Mesenteric fat pad (tissue), 1 donor: Measurements from ENCODE around the gene GRK3. TPM values are rescaled to one million over a fixed set of nuclear protein-coding genes. Genes with fewer than 3 reads are reported as not detected.

Source experiments
- DNase-seq: peaks from one replicate; pipeline ENCODE4 v3.0.0-alpha.2; 2020; ENCODE audit warnings: low spot score
- total RNA-seq: library from RNA; stranded (reverse); fragmentation: NEBNext Ultra II Directional; extraction: Animal tissue kit (Norgen Biotek cat#: 25700); gene quantifications from one replicate; pipeline ENCODE4 v1.2.1, GENCODE V29; 2021
- donor health status: DM: yes; HTN: yes; CAD: no.

The GRK3 gene
- total RNA-seq, 1 donor from 2014 or later: 53.4 TPM

DNA sequence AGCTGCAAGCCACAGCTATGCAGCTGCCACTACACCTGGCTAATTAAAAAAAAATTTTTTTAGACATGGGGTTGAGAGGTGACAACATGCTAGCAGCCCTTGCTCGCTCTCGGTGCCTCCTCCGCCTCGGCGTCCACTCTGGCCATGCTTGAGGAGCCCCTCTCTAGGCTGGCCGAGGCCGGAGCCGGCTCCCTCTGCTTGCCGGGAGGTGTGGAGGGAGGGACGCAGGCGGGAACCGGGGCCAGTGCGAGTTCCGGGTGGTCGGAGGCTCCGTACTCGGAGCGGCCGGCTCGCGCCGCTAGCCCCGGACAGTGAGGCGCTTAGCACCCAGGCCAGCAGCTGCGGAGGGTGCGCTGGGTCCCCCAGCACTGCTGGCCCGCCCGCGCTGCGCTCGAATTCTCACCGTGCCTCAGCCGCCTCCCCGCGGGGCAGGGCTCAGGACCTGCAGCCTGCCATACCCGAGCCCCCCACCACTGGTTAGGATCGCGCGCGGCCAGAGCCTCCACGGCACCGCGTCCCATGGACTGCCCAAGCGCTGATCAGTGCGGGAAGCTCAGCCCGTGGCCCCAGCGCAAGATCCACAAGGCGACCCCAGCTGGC lies 188.2 kb downstream of the GRK3 start:
- DNase-seq: no peak

DNA sequence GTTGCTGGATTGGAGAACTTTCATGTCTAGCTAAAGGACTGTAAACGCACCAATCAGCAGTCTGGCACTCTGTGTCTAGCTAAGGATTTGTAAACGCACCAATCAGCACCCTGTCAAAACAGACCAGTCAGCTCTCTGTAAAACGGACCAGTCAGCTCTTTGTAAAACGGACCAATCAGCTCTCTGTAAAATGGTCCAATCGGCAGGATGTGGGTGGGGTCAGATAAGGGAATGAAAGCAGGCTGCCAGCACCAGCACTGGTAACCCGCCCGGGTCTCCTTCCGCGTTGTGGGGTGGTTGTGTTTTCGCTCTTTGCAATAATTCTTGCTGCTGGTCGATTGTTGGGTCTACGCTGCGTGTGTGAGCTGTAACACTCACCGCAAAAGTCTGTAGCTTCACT lies 188.8 kb downstream of the GRK3 start:
- no peak for DNase-seq

DNA sequence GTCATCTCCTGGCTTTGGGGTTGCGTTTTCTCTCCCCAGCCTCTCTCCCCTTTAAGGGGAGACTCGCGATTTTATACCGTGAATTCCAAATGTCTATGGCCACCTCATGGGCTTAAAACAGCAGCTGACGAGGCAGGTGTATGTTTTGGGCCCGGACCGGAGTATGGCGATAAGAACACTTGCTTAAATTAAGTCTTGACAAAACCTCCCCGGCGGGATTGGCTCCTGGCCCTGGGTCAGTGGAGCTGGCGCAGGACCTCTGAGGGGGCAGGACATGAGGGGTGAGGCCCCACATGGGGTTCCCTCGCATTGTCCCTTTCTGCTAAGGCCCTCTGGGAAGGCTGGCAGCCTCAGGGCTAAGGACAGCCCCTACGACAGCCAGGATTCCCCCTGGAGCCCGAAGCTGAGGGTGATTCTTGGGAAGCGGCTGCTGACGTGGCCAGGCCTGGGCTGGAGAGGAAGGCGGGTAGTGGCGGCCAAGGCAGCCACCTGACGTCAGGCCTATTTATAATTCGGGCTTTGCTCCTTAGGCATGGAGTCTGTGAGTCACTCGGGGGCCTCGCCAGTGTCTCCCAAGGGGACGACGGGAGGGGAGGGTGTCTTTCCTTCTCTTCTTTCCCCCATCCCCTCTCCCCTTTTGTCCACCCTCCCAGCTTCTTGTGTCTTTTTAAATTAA lies 190.2 kb downstream of the GRK3 start:
- DNase-seq: no peak

DNA sequence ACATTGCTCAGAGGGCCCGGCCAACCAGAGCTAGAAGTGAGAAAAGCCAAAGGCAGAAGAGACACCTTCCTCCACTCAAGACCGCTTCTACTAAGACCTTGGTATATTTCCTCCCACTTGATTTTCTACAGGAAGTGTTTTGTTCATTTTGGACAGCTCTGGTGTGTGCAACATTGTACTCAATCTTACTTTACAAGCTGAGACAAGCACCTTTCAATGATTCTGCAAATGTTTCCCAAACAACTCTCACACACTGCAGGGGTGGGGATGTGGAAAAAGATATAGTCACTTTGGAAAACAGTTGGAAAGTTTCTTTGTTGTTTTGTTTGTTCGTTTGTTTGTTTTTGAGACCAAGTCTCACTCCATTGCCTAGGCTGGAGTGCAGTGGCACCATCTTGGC lies 193.2 kb downstream of the GRK3 start:
- no peak for DNase-seq

DNA sequence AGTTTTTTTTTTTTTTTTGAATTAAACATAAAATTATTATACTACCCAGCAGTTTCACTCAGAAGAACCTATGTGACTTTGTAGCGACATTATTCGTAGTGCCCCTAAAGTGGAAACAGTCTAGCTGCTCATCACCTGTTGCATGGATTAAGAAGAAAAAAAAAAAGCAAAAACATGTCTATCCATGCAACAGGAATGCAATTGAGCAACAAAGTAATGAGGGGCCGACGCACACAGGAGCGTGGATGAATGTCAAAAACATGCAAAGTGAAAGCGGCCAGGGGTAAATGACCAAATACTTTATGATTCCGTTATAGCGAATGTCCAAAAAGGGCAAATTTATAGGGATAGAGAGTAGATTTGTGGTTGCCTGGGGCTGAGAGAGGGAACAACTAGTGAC lies 193.8 kb downstream of the GRK3 start:
- no peak for DNase-seq

DNA sequence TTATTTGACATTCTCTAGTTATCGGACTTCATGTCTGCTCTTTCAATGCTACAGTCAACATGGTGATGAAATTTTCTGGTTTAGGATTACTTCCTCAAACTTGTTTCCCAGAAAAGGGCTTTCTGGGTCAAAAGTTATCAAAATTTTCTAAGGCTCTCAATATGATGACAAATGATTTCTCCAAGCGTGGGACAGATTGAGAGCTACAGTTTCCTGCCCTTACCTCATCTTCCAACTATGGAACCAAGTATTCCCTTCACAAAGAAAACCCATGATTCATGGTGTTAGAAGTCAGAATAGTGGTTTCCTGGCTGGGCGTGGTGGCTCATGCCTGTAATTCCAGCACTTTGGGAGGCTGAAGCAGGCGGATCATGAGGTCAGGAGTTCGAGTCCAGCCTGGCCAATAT lies 195.4 kb downstream of the GRK3 start:
- no peak for DNase-seq

DNA sequence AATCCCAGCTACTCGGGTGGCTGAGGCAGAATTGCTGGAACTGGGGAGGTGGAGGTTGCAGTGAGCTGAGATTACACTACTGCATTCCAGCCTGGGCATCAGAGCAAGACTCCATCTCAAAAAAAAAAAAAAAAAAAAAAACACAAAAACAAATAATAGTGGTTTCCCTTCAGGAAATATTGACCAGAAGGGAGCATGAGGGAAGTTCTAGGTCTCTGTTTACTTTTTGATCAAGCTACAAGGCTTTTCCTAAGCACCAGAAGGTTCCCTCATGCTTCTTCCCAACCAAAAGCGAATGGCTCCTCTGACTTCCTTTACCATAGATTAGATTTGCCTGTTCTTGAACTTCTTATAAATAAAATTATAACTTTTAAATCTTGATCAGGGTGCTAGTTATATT lies 195.8 kb downstream of the GRK3 start:
- DNase-seq: no peak

DNA sequence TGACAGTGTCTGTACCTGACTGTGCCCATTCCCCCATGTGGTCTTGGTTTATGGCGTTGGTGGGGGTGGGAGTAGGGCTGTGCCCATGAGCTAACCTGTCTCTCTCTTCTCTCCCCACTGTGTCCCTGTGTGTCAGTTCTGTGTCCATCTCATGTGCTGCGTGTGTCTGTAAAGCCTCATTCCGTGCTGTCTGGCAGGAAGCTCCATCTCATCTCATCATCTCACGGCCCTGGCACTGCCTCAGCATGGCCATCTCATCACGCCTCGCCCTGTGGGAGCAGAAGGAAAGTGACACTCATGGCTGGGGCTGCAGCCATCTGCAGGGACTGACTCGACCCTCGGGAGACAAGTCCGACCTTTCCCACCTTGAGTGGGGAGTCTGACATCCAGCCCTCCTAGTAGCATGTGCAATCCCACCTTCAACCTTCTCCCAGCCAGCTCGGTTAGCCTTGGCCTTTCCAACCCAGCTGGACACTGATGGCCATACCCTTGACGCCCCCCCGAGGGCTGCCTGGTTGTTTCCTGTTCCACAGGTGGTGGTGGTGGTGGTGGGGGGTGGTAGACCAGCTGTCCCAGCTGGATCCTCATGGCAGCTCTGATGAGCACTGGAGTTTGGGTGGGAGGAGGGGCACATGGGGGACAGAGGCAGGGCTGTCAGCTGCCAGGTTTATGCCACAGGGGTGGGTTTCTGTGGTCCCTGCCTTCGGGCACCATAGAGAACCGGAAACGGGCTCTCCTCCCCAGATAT lies 196.5 kb downstream of the GRK3 start:
- no peak for DNase-seq

DNA sequence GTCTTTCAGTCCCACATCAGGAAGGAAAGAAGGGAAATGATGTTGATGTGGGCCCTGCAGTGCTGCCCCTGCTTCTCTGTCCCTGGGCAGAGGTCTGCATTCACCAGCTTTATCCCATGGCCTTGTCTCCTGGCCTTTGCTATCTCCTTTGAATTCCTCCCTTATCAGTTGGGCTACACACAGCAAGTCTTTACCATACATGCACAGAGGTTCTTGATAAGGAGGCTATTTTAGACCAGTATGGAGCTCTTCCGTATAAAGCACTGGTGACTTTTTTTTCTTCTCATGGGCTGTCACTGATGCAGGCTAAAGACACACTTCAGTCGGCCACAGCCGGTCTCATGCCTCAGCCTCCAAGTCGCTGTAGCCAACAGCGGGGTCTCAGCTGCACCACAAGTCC lies 197.7 kb downstream of the GRK3 start:
- no peak for DNase-seq

DNA sequence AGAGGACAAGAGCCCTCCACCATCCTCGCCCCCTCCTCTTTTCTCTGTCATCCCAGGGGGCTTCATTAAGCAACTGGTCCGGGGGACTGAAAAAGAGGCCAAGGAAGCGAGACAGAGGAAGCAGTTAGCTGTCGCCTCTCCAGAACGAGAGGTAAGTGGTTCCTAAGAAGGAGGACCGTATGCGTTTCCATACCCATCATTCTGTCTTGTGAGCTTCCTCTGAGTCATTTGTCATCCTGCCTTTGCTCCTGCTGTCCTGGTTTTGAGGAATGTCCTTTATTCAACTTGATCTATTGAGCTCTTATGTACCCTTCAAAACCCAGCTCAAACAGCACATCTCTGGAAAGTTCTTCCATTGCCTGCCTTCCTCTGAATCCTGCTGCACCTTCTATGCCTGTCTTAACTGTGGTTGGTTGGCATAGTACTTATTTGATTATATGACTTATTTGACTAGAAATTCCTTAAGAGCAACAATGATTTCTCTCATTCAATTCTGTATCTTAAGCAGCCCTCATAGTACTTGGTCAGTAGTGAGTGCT lies 198.8 kb downstream of the GRK3 start:
- DNase-seq: no peak

DNA sequence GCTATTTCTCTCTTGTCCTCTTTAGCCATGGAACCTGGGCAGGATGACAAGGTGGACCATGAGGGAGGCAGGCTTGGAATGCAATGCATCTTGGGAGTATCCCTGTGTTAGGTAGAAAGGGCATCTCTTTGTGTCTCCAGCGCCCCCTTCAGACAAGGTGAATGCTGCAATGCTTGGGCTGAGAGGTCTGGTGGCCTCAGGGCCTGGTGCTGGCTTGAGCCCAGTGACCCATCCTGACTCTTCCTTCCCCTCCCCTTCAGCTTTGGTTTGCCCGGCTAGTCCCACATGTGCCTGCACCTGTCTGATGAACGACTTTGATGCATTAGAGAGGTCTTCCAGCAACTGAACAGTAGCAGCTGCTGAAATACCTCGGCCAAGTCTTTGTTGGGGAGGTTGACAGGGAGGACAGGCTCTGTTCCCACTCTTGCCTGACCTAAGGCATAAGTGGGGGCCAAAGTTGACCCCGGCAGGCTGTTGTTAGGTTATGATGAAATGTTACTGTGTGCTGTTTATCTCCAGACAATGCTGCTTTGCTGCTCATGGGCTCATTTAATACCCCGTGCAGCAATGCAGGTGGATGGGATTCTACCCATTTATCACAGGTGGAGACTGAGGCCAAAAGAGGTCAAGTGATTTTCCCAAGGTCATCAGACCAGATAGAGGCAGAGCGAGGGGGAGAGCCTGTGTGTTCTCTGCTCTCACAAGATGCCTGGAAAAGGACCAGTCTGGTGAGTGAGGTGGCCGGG lies 200.0 kb downstream of the GRK3 start:
- DNase-seq: no peak

DNA sequence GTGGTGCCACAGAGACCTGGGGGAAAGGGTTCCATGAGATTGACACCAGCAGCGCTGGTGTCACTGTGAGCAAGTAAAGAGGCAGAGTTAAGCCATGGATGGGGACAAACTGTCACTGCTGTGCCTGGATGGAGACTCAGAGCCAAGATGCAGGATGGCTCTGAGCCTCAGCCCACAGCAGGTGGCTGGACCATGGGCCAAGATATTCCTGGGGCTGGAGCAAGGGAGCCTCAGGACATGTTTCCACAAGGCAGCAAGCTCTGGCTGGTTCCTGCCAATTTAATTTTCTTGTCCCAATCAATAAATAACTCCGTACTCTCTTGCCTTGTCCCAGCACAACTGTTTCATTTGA lies 200.5 kb downstream of the GRK3 start:
- no peak for DNase-seq

DNA sequence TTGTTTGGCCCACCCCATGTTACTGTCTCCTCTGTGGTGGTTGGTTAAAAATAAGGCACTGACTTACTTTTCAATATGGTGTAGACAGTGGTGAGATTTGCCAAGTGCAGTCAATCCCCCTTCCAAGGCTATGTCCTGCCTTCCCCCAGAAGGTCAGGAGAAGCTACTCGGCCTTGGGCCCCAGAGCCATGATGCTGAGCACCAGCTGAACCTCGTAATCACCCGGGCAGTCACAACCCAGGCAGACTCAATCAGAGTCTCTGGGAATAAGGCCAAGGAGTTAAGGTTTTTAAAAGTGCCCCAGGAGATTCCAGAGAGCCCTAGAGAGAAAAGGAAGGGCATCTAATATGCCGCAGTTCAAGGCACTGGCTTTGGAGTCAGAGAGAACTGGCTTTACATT lies 201.3 kb downstream of the GRK3 start:
- DNase-seq: no peak

DNA sequence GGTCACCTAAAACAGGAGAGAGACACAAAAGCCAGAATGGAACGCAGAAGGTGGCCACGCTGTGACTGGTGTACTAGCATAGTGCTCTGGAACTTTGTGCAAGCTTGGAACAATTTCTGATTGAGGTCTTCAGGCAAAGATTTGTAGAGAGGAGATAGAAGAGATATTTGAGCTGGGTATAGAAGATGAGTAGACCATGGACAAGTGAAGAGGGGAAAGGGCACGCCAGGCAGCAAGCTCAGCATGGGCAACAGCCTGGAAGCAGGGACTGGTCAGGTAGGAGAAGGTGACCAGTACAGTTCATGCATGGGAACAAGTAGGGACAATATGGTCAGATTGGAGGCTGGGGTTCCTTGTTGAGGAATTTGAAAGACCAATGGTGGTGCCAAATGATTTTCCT lies 201.9 kb downstream of the GRK3 start:
- no peak for DNase-seq

DNA sequence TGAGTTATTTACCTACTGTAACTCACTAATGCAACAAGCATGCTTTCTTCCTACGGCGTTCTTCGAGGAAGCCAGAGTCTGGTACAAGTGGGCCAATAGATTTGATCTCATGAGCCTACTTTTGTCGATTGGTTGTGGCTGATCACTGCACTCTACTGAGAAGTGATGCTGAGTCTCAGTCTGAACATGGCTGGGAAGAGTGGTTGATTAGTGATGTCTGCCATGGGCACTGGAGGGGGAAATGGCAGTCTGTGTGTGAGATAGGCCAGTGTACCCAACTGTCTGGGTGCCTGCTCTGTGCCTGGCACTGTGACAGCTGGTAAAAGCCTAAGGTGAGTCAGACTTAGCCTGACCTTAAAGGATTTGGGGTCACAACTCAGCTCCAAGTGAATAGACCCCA lies 205.9 kb downstream of the GRK3 start:
- DNase-seq: no peak

DNA sequence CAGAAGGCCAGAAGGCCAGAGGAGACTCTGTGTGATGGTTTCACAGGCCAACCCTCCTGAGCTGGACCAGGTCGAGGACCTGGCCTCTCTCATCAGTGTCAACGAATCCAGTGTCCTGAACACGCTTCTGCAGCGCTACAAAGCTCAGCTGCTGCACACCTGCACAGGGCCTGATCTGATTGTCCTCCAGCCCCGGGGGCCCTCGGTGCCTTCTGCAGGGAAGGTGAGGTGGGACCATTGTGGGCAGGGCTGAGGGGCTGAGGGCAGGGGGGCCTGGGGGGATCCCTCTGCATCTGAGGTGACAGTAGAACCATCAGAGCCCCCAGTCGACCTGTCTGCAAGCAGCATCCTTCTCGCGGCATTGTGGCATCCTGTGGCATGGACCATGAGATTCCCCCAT lies 207.8 kb downstream of the GRK3 start:
- no peak for DNase-seq

DNA sequence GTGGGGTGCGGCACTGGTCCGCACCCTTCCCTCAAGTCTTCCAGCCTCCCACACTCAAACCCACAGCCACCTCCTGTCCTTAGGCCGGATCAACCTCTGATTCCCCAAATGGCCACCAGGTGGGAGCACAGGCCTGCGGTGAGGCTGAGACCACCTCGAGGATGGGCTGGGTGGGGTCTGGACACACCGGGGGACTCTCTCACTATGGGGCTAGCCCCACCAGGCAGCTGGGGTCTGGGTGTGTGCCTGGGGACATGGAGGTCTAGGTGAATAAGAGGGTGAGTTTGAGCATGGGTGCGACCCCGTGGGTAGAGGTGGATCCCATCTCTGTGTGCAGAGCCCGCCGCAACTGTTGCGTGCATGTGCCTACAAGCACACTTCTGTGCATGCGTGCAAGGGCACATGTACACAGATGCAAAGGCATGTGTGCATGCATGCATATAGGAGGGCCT lies 210.1 kb downstream of the GRK3 start:
- DNase-seq: no peak

DNA sequence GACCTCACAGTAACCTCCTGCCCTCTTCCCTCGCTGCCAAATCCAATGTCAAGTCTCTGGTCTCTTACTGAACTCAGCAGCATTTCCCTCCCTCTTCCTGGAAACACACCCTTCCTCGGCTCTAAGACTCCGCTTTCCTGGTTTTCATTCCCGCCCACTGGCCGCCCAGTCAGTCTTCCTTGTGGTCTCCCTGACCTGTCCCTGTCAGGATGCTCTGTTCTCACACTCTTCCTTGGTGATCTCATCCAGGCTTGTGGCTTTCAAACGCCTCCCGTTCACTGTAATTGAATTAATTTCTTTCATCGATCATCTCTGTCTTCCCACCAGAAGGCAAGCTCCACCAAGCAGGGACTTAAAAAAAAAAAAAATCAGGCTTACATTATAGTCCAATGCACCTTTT lies 211.1 kb downstream of the GRK3 start:
- DNase-seq: no peak

DNA sequence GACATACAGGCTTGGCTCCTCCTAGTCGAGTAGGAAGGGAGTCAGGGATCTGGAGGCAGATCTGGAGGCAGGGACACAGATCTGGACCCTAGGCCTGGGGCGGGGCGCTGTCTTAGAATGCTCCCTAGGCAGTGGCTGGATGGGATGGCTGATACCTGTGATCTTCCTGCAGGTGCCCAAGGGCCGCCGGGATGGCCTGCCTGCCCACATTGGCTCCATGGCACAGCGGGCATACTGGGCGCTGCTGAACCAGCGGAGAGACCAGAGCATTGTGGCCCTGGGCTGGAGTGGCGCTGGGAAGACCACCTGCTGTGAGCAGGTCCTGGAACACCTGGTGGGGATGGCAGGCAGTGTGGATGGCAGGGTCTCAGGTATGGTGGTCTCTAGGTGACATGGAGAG lies 212.9 kb downstream of the GRK3 start:
- DNase-seq: no peak

DNA sequence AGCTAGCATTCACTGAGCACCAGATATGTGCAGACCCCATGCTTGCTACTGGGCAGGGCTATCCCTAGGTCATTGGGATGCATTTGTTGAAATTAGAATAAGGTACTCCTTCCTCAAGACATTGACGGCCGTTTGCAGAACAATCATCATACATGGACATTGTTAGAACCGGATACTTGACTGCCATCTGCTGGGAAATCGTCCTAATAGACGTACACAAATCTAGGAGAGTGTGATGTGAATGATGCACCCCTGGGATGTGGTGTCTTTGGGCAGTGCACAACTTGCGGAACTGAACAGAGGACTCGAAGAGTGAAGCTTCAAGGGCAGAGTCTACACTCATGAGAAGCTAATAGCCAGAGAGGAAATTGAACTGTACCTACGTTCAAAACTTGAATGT lies 213.4 kb downstream of the GRK3 start:
- no peak for DNase-seq
